GM12892 (cell line): Measurements from ENCODE around the gene DMXL2.

Experiments
- POLR2A ChIP-seq: IDR thresholded peaks from 2 replicates; pipeline ENCODE4 v1.6.1; 2011; ENCODE audit warnings: low read depth, low read length, control low read depth
- POLR2AphosphoS5 ChIP-seq: IDR thresholded peaks from 2 replicates; pipeline ENCODE4 v1.6.1; 2011; ENCODE audit warnings: low read depth, low read length, control low read depth
- TAF1 ChIP-seq: IDR thresholded peaks from 2 replicates; pipeline ENCODE4 v1.6.1; 2011; ENCODE audit warnings: low read depth, mild to moderate bottlenecking, control low read depth, low read length, borderline replicate concordance

GRCh38 chr15:51414256-51414860, 208.2 kb downstream of the DMXL2 start:
- TF ChIP-seq POLR2AphosphoS5 (no peak), POLR2A (no peak), TAF1 (no peak)
